ENCODE data around the gene CNTNAP2. TPM values are rescaled to one million over a fixed set of nuclear protein-coding genes. Genes with fewer than 3 reads are reported as not detected.

The CNTNAP2 gene
- total and polyA plus RNA-seq, 2 donors from 2014 or later: 0.06 to 0.13 TPM

GRCh38 chr7:148042935-148043631, 1926.5 kb downstream of the CNTNAP2 start:
- no peak for FAIRE-seq
- Histone ChIP-seq H3K9me3 (ENCODE audit: control insufficient read depth in 2 of 3, insufficient read depth in 1 of 3, low read length in 3 of 3) (no peaks in the 10 kb centered on the region), H3K4me1 (ENCODE audit: control insufficient read depth in 2 of 3, insufficient read depth in 2 of 3, low read depth in 1 of 3, low read length in 3 of 3) (no peaks in the 10 kb centered on the region), H3K4me3 (ENCODE audit: low read length in 3 of 3) (no peak overlapping the region), H3K27me3 (ENCODE audit: control insufficient read depth, insufficient read depth, low read length) (no peaks in the 10 kb centered on the region), H3K36me3 (ENCODE audit: control insufficient read depth in 2 of 3, insufficient read depth in 3 of 3, low read length in 3 of 3) (no peaks in the 10 kb centered on the region), H3K27ac (ENCODE audit: low read depth in 2 of 2, low read length in 2 of 2) (no peak overlapping the region), H3K9ac (ENCODE audit: low read length in 3 of 3) (no peak overlapping the region)
- TF ChIP-seq CTCF (IDR thresholded peaks at IDR 0.05; ENCODE audit: borderline replicate concordance, extremely low read depth, insufficient read depth): no peak
- intact Hi-C loops (cut with DNase I): no loop called here
- DNase-seq: peak in 1 of 5 donors; percentile 10

- Histone ChIP-seq H3K4me3 (ENCODE audit: low read length in 3 of 3) (no peak overlapping the region), H3K27me3 (ENCODE audit: control insufficient read depth, insufficient read depth, low read length) (no peaks in the 10 kb centered on the region), H3K9me3 (ENCODE audit: control insufficient read depth in 2 of 3, insufficient read depth in 1 of 3, low read length in 3 of 3) (no peaks in the 10 kb centered on the region), H3K4me1 (ENCODE audit: control insufficient read depth in 2 of 3, insufficient read depth in 2 of 3, low read depth in 1 of 3, low read length in 3 of 3) (no peaks in the 10 kb centered on the region), H3K36me3 (ENCODE audit: control insufficient read depth in 2 of 3, insufficient read depth in 3 of 3, low read length in 3 of 3) (no peaks in the 10 kb centered on the region), H3K9ac (ENCODE audit: low read length in 3 of 3) (no peak overlapping the region), H3K27ac (ENCODE audit: low read depth in 2 of 2, low read length in 2 of 2) (no peak overlapping the region)
- TF ChIP-seq CTCF (IDR thresholded peaks at IDR 0.05; ENCODE audit: borderline replicate concordance, extremely low read depth, insufficient read depth): no peak
- FAIRE-seq (no peak), DNase-seq (no peak)
- intact Hi-C loops (cut with DNase I): no loop called here
These were observed 1927.6 kb downstream of the CNTNAP2 start for GRCh38 chr7:148044173-148044572.

GRCh38 chr7:148045521-148045920, 1928.9 kb downstream of the CNTNAP2 start:
- Histone ChIP-seq H3K36me3 (ENCODE audit: control insufficient read depth in 2 of 3, insufficient read depth in 3 of 3, low read length in 3 of 3) (no peaks in the 10 kb centered on the region), H3K27me3 (ENCODE audit: control insufficient read depth, insufficient read depth, low read length) (no peaks in the 10 kb centered on the region), H3K27ac (ENCODE audit: low read depth in 2 of 2, low read length in 2 of 2) (no peak overlapping the region), H3K4me1 (ENCODE audit: control insufficient read depth in 2 of 3, insufficient read depth in 2 of 3, low read depth in 1 of 3, low read length in 3 of 3) (no peaks in the 10 kb centered on the region), H3K9ac (ENCODE audit: low read length in 3 of 3) (no peak overlapping the region), H3K4me3 (ENCODE audit: low read length in 3 of 3) (no peak overlapping the region), H3K9me3 (ENCODE audit: control insufficient read depth in 2 of 3, insufficient read depth in 1 of 3, low read length in 3 of 3) (no peaks in the 10 kb centered on the region)
- FAIRE-seq: no peak
- intact Hi-C loops (cut with DNase I): no loop called here
- no peak for TF ChIP-seq CTCF (IDR thresholded peaks at IDR 0.05; ENCODE audit: borderline replicate concordance, extremely low read depth, insufficient read depth)
- no peak for DNase-seq

- intact Hi-C loops (cut with DNase I): no loop called here
- DNase-seq (no peak), FAIRE-seq (peak; percentile 30)
- no peak for TF ChIP-seq CTCF (IDR thresholded peaks at IDR 0.05; ENCODE audit: borderline replicate concordance, extremely low read depth, insufficient read depth)
- Histone ChIP-seq H3K4me3 (ENCODE audit: low read length in 3 of 3) (no peak overlapping the region), H3K36me3 (ENCODE audit: control insufficient read depth in 2 of 3, insufficient read depth in 3 of 3, low read length in 3 of 3) (no peaks in the 10 kb centered on the region), H3K27me3 (ENCODE audit: control insufficient read depth, insufficient read depth, low read length) (no peaks in the 10 kb centered on the region), H3K9ac (ENCODE audit: low read length in 3 of 3) (no peak overlapping the region), H3K9me3 (ENCODE audit: control insufficient read depth in 2 of 3, insufficient read depth in 1 of 3, low read length in 3 of 3) (no peaks in the 10 kb centered on the region), H3K4me1 (ENCODE audit: control insufficient read depth in 2 of 3, insufficient read depth in 2 of 3, low read depth in 1 of 3, low read length in 3 of 3) (no peaks in the 10 kb centered on the region), H3K27ac (ENCODE audit: low read depth in 2 of 2, low read length in 2 of 2) (no peak overlapping the region)
These were observed 1932.5 kb downstream of the CNTNAP2 start for GRCh38 chr7:148049068-148049467.
